Epithelial cell of esophagus (primary cell): Measurements from ENCODE around the gene HUS1B.

ENCODE experiments used
- DNase-seq: peaks from one replicate; pipeline ENCODE4 v3.0.0; 2010; ENCODE audit warnings: low read depth
- H3K4me3 ChIP-seq: 2 replicates; pipeline ENCODE4 v1.5.1; 2011; ENCODE audit warnings: mild to moderate bottlenecking, low read length, control low read depth
- TF ChIP-seq, protein P1 (sequence below): IDR thresholded peaks from 2 replicates; pipeline ENCODE4 v1.5.1; 2011; ENCODE audit warnings: low read depth, mild to moderate bottlenecking, low read length, control low read depth, inconsistent platforms; ENCODE audit not compliant: insufficient read depth; ENCODE audit errors: missing control alignments

Gene HUS1B

DNA sequence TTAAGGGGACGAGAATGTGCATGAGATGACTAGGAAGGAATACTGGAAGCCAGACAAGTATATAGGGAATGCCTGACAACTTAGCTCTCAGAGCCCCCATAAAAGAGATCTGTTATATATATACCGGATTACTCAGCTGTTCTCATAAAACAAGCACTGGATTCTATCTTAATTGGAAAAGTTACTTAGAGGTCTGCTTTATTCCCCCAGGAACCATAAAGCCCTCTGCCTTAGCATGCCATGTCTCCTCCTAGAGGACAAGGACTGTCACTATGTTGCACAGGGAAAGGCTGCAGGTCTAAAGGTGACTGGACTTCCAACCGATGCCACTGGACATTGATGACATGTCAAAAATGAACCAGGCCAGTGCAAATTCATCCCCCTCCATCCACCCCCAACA lies 29.6 kb upstream of the HUS1B start:
- no peak for DNase-seq
- TF ChIP-seq, protein P1, sequence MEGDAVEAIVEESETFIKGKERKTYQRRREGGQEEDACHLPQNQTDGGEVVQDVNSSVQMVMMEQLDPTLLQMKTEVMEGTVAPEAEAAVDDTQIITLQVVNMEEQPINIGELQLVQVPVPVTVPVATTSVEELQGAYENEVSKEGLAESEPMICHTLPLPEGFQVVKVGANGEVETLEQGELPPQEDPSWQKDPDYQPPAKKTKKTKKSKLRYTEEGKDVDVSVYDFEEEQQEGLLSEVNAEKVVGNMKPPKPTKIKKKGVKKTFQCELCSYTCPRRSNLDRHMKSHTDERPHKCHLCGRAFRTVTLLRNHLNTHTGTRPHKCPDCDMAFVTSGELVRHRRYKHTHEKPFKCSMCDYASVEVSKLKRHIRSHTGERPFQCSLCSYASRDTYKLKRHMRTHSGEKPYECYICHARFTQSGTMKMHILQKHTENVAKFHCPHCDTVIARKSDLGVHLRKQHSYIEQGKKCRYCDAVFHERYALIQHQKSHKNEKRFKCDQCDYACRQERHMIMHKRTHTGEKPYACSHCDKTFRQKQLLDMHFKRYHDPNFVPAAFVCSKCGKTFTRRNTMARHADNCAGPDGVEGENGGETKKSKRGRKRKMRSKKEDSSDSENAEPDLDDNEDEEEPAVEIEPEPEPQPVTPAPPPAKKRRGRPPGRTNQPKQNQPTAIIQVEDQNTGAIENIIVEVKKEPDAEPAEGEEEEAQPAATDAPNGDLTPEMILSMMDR = peak; percentile 32
- H3K4me3 ChIP-seq = no peak overlapping the region

DNA sequence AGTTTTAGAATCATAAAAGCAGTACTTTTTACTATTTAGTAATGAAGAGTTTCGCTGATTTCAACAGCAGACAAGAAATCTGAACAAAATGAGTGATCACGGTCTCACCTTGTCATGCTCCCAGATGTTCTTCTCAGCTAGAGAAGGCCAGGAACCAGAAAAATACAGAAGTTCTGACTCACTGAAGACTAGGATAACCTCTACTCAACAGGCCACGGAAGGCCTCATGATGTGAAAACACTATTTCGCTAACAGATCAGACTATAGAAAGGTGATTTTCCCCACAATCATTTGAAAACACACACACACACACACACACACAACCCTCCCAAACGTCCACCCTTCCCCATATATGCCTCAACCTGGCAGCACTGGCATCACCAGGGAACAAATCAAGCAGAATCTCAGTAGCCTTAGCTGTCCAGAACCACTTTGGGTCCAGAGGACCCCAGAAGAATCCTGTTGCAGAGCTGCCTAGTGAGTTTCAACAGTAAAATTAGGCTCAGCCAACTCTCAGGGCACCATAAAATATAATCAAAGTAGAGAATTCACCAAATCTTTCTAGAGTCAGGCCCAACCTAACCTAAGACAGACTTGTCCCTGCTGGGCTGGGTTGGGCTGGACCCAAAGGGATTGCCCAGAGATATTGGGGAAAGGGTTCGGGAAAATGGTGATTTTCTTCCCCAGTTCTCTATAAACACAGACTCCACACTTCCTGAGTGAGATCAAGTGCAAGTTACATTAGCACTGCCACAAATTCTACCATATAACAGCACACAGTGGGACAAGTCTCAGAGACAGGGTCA lies 28.1 kb upstream of the HUS1B start:
- DNase-seq = peak; percentile 51
- H3K4me3 ChIP-seq = no peak overlapping the region

DNA sequence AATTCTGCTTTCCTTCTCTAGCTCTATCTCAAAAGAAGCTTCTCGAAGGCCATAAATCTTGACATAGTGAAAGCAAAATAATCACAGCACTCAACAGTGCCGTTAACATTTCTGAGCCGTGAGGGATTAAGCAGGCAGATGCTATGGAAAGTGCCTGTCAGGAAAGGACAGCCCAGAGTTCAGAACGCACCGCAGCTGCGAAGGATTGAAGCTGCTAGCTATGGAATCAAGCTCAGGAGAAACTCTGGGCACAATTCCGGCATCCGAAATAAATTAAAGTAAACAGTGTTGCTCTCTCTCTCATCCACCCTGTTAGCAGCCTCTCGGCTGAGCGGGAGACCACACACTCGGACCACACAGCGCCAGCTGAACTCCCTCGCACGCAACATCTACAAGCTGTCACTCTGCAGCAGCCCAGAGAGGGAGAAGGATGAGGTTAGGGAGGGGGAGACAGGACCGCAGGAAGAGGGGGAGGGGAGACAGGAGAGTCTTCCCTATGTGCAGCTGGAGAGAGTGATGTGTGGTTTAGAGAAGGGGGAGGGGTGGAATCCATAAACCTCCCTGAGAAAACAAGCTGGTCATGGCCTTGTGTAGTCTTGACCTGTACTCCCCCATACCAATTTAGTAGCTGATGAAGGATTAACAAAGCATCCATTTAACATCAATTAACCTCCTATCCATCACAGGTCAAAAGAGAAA lies 27.0 kb upstream of the HUS1B start:
- DNase-seq = no peak

More for the DNA sequence above, 28.1 kb upstream of the HUS1B start:
- TF ChIP-seq, protein P1 = no peak

DNA sequence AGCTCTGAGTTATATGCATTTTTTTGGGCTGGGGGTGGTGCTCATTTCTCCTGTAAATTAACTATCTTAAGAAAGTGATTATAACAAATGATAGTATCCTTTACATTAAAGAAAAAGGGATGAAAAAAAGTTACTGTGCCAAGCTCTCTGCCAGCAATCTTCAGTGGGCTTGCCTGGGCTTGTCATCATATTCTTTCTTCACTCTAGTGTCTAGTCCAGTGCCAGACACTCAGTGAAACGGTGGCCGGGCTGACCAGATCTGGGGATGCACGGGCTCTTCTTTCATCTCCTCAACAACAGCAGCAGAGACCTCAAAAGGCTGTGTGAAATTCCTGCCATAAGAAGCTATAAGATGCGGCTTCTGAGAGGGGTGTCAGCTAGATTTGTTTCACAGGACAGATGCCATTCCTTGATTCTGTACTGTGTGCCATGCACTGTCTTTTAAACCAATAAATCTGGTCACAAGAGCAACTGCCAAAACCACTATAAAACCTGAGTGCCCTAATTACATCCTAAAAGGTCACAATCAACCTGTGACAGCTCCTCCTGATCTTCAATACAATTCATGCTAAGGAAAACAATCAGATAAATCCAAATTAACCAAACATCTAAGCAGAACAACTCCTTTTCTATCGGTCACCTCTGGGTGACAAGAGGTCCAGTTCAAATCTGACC lies 23.9 kb upstream of the HUS1B start:
- DNase-seq = peak; percentile 64
- H3K4me3 ChIP-seq = no peak overlapping the region
- TF ChIP-seq, protein P1 = no peak

More for the DNA sequence above, 27.0 kb upstream of the HUS1B start:
- TF ChIP-seq, protein P1 = no peak
- H3K4me3 ChIP-seq = no peak overlapping the region

DNA sequence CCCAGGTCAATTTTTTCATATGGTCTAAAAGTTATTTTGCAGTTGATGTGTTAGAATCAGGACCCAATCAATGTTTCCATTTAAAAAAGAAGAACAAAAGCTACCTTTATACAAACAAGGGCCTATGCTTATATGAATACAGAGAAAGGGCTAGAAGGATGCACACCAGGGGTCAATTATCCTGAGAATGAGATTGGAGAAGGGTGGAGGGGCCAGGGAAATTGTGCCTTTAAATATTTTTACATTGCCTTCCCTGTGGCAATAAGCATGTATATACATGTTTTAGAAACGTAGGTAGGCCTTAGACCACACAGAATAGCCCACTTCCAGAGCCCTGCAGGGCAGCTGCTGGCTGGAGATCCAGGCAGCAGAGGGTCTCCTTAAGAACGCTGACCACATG lies 23.4 kb upstream of the HUS1B start:
- DNase-seq = no peak
- H3K4me3 ChIP-seq = no peak overlapping the region
- TF ChIP-seq, protein P1 = no peak

DNA sequence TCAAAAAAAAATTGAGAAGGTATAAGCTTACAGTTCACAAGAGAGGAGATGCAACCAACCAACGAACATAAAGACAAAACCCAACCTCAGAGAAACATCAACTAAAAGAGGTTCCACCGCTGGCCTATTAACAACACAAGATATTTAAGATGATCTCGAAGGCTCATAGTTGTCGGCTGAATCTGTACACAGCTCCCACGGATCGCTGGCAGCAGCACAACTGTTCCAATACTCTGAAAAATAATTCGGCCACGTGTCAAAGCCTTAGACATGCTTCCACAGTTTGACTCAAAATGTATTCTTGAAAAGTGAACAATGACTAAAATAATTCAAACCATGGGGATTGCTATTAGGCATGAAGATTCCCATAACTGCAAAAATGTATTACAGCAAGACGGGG lies 22.4 kb upstream of the HUS1B start:
- no peak for DNase-seq

More for the DNA sequence above, 22.4 kb upstream of the HUS1B start:
- no peak overlapping the region for H3K4me3 ChIP-seq
- TF ChIP-seq, protein P1 = no peak
